HG03439 (cell line): ENCODE data around the gene TBC1D1.
"Not testable (repeated sequence)": the region's sequence is repeated elsewhere in the genome, so short reads cannot be mapped to it uniquely, and the experiment has no call there.

ENCODE experiments used
- ATAC-seq: cut with Tn5 transposase; IDR thresholded peaks from one replicate; pipeline ENCODE4 v1.9.1; 2021; ENCODE audit warnings: mild to moderate bottlenecking, moderate library complexity; ENCODE audit not compliant: unreplicated experiment

The TBC1D1 gene

DNA sequence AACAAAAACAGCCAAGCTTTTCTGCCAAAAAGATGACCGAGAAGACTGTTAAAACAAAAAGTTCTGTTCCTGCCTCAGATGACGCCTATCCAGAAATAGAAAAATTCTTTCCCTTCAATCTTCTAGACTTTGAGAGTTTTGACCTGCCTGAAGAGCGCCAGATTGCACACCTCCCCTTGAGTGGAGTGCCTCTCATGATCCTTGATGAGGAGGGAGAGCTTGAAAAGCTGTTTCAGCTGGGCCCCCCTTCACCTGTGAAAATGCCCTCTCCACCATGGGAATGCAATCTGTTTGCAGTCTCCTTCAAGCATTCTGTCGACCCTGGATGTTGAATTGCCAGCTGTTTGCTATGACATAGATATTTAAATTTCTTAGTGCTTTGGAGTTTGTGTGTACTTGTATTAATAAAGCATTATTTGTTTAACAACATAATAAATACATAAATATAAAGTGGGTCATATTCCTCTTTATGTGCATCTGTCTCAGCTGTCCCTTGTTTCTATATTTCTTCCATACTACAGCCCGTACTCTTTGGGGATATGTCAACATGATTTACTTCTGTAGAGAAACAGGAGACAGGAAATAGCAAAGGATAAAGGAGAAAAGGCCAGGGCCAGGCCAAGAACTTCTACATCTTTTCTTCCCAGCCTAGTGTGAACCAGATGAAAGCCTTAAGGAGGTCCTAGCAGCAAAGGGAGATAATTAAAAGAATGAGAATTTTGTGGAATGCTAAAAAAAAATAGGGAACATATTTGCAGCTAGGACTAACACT, 70.0 kb downstream of the TBC1D1 start:
- no peak for ATAC-seq

DNA sequence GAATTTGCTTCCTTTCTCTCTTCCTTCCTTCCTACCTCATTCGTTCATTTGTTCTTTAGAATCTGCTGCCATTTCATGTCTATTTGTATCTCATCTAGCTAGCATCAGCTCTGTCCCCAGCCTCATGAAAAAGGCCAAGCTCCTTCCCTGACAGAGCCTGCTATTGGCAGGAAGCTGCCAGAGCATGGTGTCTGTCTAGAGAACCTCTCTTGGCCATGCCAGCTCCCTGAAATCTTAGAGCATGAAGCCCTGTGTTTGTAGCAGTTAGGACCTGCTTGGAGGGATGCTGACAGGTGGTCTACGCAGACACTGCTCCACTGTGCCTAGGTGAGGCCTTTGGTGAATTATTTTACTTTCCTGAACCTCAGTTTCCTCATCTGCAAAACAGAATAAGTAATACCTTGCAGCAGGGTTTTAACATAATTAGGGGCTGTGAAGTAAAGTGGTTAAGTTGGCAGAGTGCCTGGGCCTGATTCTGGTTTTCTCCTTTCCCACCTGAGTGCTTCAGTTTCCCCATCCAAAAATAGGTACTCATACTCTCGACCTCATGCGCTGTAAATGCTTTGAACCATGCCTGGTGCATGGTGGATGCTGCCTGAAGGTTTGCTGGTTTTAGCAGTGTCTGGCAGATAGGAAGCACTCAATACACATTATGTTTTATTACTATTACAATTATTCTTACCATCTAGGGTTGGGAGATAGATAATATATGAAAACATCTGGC, 74.0 kb downstream of the TBC1D1 start:
- ATAC-seq, result no peak

DNA sequence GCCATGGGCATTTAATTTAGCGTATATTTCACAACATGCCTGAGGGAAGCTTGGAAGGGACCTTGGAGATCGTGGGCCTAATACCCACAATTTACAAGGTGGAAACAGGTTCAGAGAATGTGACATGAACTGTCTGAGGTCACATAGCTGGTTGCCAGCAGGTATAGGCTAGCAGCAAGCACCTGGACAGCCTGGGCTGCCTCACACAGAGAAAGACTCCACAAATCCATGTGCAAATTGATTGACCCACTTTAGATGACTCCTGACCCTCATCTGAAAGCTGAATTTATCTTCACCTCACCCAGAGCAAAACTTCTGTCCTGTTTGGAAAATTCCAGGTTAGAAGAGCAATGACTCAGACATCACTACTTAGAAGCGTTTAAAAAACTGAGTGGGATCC, 75.2 kb downstream of the TBC1D1 start:
- no peak for ATAC-seq

DNA sequence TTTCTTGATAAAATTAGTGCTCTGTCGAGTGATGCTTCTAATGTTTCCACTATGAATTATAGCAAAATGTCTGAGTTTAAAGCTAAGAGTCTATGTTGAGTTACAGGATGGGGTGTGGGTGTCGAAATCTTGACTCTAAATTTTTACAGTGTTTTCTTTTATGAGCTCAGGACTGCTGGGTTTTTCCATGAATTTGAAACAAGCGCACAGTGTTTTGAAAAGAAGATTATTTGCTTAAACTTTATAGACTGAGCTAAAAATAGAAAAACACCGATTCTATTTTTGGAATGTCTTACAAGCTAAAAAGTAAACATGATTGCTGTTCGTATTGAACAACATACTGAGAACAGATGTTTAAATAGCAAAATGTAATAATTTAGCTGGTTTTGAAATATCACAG, 76.9 kb downstream of the TBC1D1 start:
- ATAC-seq, result no peak

DNA sequence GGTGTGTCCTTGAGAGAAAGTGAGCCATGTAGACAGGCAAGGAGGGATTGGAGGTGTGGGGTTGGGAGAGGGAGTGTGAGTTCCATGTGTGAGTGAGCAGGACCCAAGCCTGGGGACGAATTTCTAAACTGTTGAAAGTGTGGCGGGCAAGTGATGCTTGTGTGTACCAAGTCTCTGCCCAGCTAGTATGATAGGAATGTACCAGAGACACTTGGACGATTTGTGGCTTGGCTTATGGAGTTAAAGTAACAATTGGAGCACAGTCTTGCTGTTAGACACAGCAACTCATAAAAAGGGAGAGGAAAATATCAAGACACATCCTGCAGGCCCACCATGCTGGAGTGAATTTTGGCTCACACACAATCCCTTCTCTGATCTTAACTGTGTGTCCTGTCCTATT, 77.9 kb downstream of the TBC1D1 start:
- ATAC-seq, result no peak

DNA sequence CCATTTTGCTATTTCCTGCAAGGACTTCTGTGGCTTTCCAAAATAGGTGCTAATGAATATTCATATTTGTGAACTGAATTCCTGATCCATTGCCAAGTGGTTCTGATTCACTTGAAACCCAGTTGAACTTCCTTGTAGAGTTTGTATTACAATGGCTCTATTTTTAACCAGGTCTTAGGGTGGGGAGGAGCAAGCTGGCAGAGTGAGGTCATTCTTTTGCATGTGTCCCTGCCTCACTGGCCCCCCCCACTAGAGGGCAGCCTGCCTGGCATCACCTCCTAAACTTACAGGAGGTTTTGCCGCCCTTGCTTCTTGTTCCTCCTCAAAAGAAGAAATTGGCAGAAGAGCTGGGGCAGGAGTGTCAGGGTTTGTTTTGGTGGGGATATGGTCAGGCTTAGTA, 79.8 kb downstream of the TBC1D1 start:
- ATAC-seq, result no peak

DNA sequence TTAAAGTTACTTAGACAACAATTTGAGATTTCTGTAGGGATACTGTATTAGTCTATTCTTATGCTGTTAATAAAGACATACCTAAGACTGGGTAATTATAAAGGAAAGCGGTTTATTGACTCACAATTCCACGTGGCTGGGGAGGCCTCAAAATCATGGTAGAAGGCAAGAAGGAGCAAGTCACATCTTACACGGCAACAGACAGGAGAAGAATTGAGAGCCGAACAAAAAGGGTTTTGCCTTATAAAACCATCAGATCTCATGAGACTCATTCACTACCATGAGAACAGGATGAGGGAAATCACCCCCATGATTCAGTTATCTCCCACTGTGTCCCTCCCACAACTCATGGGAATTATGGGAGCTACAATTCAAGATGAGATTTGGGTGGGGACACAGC, 80.3 kb downstream of the TBC1D1 start:
- no peak for ATAC-seq

DNA sequence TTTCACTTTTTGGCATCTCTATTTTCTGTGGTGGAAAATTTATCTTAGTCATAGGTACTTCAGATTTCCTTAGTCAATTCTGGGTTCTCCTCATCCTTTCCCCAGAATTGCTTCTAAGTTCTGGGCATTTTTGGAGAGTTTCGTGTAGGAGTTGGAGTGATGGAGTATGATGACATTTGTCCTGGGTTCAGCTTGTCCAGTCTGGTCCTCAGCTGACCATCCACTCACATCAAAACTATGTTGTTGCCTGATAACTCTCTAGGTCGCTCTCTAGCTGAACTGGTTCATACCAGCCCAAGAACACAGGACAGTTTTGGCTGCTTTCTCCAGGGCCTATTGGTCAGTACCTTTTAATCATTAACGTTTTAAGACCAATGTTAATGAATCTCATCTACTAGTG, 82.6 kb downstream of the TBC1D1 start:
- ATAC-seq, result no peak

DNA sequence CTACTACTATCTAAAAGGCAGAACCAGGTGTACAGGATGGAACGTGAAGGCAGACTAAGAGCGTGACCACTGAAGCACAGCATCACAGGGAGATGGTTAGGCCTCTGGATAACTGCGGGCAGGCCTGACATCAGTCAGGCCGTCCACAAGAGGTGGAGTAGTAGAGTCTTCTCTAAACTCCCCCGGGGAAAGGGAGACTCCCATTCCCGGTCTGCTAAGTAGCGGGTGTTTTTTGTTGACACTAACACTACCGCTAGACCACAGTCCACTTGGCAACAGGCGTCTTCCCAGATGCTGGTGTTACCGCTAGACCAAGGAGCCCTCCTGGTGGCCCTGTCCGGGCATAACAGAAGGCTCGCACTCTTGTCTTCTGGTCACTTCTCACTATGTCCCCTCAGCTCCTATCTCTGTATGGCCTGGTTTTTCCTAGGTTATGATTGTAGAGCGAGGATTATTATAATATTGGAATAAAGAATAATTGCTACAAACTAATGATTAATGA, 84.5 kb downstream of the TBC1D1 start:
- not testable (repeated sequence) for ATAC-seq

DNA sequence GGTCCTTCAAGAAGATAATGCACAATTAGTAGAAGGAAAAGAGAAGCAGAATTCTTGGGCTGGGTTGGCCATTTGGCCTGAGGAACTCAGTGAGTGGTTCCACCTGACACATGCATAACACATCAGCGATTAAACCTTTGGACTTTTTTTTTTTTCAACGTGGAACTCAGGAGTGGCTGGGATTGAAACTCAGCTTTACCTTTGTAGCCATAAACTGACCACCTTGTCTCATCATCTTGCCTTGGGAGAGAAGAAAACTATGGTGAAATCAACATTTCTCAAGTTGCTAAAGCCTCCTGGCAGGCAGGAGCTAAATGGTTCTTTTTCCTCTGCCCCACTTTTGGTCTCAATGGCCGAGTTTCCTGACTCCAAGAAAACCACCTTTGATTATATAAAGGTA, 85.6 kb downstream of the TBC1D1 start:
- ATAC-seq, result no peak

DNA sequence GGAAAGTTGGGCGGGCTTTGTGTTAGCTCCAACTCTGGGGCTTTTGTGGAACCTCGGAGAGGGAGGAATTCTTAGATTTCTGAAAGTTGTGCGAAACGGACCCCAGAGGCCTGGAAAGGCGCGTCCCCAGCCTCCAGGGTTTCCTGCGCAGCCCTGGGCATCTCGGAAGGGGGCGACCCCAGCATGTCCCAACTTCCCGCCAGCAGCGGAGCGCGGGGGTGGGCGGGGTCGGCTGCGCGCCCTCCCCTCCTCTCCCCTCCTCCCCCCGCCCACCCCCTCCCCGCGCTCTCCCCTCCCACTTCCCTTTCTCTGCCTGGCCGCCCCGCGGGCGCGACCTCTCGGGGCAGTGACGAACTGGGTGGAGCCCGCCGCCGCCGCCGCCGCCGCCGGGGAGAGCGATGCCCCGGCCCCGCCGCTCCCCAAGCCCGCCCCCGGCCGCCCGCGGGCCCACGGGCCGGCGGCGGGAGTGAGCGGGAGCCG, 86.1 kb downstream of the TBC1D1 start:
- peak; percentile 79 for ATAC-seq

DNA sequence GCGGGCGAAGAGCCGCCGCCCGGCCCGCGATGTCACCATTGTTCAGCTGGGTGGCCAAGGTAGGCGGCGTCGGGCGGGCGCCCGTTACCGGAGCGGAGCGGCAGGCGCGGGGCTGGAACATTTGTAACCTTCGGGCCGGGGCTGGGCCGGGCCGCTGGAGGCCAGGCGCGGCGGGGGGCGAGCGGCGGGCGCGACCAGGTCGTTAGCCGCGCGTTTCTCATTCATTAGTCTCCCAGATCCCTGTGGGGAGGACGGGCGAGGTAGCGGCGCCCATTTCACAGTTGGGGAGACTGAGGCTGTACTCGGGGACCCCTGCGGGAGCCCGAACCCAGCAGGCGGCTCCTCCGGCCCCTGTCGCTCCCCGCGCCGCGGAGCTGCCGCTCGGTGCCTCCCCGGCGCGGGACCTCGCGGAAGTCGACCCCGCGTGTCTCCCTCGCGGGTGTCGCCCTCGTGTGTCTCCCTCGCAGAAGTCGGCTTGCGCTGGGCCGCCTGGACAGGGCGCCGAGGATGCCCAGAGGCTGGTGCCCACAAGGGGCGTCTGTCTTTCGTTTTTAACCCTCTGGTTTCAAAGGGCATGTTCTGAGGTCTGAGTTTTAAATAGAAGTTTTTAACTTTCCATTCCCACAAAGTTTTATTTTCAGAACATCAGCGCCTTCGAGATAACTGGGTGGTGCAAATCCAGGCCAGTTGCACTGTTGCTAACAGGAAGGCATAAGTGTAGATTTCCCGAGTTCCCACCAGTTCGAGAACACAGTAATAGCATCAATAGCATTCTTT, 86.8 kb downstream of the TBC1D1 start:
- peak; percentile 71 for ATAC-seq

DNA sequence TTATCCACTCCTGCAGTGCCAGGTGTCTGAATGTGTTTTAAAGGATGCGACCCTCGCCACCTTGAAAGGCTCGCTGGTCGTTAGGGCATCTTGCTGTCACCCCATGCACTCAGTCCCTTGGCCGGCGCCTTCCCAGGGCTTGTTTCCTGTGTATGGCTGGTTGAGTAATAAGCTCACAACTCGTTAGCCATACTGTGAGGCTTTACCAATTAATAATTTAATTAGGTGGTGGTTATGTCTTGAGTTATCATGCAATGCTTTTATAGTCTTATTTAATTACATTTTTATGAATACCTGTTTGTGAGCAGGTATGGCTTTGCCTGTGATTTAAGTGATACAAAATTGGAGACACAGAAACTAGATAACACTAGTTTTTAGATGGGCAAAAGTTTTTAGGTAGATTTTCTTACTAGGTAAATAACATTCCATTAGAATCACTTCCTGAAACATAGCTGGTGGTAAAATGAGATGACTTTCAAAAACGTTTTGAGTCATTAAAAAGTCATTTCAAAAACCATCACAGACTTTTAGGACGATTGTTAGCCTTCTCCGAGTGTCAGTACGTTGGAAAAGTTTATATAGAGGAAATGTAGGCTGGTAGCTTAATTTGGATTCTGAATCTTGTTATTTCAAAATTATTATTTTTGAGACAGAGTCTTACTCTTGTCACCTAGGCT, 87.5 kb downstream of the TBC1D1 start:
- ATAC-seq, result peak; percentile 22

DNA sequence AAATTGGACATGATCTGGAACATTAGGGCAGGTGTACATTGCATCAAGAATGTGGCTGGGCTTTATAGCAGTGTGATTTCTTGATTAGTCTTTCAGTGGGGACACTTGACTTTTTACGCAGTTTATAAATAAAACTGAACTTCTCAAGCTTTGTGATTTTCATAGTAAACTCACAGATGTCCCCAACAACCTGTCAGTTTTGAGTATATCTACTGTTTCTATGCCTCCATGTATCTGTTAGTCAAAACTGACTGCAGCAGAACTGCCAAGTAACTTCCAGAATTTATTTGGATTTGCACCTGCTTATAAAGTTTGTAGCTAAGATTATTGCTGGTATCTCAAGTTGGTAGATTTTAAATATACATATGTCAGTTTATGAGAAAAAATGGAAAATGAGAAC, 89.4 kb downstream of the TBC1D1 start:
- ATAC-seq, result no peak

DNA sequence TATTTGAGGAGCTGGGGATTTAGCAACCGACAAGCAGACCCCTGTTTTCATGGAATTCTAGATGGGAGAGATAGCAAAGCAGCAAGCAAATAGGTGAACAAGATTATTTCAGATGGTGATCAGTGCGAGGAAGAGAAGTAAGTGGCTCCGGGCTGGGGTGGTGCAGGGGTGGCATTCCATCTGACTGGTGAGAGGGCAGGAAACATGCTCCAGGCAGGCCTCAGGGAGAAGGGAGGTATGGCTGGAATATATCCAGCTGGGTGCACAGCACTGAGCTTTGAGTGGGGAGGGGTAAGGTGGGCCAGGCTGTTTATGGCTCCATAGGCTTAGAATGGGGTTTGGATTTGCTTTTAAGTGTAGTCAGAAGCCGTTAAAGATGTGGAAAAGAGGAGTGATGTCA, 90.5 kb downstream of the TBC1D1 start:
- no peak for ATAC-seq

DNA sequence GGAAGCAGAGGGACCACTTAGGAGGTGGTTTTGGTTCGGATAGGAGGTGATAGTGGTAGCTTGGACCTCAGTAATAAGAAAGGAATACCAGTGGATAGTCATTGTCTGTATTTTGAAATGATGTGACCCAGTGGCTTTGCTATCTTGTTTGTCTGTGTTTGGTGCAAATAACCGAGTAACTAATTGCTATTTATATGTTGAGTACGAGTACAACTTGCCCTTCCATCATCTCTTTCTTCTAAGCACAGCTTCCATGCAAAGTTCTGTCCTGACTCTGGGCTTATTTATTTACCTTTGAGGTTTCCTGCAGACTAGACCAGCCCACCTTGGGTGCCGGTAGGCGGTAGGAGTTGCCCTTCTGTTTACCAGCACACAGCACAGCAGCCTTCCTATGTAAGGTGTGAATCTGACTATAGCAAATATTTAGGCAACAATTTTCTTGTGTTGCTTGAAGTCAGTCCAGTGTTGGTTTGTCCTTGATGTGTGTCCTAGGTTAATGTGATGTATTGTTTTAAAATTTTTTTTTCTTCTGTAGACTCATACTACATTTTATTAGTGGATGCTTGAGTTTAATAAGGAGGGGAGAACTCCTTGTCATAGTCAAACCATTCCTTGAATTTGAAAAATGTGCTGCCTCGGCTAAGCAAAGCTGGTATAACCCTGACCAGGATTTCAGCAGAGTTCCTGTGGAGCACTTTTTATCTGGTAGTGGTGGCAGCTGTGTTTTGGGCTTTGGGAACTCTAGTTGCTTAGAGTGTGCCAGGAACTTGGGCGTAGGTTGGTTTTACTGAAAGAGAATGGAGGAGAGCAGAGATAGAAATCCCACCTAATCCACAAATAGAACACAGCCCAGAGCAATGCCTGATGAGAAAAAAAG, 91.2 kb downstream of the TBC1D1 start:
- no peak for ATAC-seq

DNA sequence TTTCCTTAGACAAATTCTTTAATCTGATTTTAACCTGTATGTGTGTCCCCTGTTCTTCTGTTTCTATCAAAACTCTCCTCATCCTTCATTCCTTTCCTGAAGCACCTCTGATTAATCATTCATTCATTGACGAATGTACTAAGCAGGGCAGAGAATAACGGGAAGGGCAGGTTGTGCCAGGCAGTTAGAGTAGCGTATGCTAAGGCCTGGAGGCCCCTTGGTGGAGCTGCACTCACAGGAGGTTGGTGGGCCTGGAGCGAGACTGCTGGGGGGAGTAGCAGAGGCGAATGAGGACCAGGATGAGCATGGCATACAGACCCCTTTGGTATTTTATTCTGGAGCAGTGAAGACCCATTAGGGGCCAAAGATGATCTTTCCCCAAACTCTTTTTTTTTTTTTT, 91.9 kb downstream of the TBC1D1 start:
- ATAC-seq, result no peak

DNA sequence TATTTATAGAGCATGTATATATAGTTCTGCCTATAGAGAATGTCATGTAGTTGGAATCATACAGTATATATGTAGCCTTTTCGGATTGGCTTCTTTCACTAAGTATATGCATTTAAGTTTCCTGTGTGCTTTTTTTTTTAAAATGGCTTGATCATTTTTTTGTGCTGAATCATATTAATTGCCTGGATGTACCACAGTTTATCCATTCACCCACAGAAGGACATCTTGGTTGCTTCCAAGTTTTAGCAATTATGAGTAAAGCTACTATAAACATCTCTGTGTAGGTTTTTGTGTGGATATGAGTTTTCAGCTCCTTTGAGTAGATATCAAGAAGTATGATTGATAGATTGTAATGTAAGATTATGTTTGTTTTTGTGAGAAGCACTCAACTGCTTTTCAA, 93.1 kb downstream of the TBC1D1 start:
- no peak for ATAC-seq

DNA sequence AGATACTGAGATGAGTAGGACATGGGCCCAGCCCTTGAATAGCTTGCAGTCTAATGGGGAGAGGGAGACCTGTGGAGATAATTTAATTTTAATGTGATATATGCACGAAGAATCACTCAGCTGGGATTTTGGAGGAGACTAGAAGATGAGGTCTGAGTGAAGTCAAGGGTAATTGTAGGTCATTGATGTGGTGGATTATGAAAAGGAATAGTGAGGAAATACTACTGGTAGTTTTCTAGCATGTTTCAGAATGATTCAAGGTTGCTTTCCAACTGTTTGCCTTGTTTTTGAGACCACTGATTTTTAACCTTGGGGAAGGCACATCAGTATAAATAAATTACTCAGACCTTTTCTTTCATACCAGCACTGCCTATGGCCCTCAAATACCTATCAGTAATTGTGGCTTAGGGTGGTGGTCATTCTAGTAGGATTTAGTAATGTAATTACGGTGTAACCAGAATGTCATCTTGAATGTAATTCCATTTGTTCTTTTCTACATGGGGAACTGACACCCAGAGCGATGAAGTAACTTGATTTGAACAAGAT, 94.9 kb downstream of the TBC1D1 start:
- no peak for ATAC-seq

DNA sequence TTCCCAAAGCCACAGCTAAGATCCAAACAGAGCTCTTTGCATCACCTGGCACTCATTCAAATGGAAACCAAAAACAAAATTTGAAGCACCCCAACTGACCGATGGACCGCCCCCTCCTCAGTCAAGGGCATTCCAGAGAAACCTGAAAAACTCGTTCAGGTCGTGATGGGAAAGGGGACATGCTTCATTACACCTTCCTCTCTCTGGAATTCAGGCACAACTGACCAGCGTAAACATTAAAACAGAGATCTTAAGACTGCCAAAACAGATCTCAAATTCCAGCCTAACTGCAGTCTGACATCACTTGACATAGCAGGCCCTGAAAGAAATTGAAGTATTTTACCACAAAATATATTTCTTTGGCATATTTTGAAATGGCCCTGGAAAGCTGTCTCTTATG, 97.8 kb downstream of the TBC1D1 start:
- no peak for ATAC-seq
